Chondrocyte (in vitro differentiated cells): ENCODE results near the gene ATP11A. TPM values are rescaled to one million over a fixed set of nuclear protein-coding genes. Genes with fewer than 3 reads are reported as not detected.

Experiments used
- DNase-seq: peaks from one replicate; pipeline ENCODE4 v3.0.0; 2021; ENCODE audit warnings: mixed read lengths, low spot score
- H3K27ac Mint-ChIP-seq: one replicate; pipeline ENCODE4 v1.8.0; 2021; ENCODE audit warnings: mild to moderate bottlenecking, moderate library complexity, mixed read lengths; ENCODE audit not compliant: unreplicated experiment
- H3K27me3 Mint-ChIP-seq: 2 replicates; pipeline ENCODE4 v1.8.0; 2021; ENCODE audit warnings: low read depth, mixed read lengths
- H3K36me3 Mint-ChIP-seq: 2 replicates; pipeline ENCODE4 v1.8.0; 2021; ENCODE audit warnings: low read depth, mixed read lengths
- H3K4me1 Mint-ChIP-seq: 2 replicates; pipeline ENCODE4 v1.8.0; 2021; ENCODE audit warnings: low read depth, mild to moderate bottlenecking, mixed read lengths
- H3K4me3 Mint-ChIP-seq: one replicate; pipeline ENCODE4 v1.8.0; 2021; ENCODE audit warnings: mild to moderate bottlenecking, moderate library complexity, mixed read lengths; ENCODE audit not compliant: unreplicated experiment
- H3K9me3 Mint-ChIP-seq: 2 replicates; pipeline ENCODE4 v1.8.0; 2021; ENCODE audit warnings: low read depth, mixed read lengths
- CTCF ChIP-seq: fragments of 200-600 bp; sonication (generic); IDR thresholded peaks from 2 replicates; pipeline ENCODE4 v1.5.0; 2021; ENCODE audit warnings: antibody characterized with exemption, mild to moderate bottlenecking, moderate library complexity
- total RNA-seq: library from RNA; stranded (reverse); gene quantifications from 3 replicates; pipeline ENCODE4 v1.2.1, GENCODE V29; 2021

The ATP11A gene
- total RNA-seq, 1 donor from 2014 or later: 13.1 TPM

GRCh38 chr13:112752211-112752610, 62.4 kb downstream of the ATP11A start:
- DNase-seq: peak; percentile 90
- Mint-ChIP-seq H3K4me3 (no peak overlapping the region), H3K36me3 (no peaks in the 10 kb centered on the region), H3K4me1 (peaks cover 8% of the 10 kb centered on the region), H3K9me3 (no peaks in the 10 kb centered on the region), H3K27me3 (peaks cover 3% of the 10 kb centered on the region), H3K27ac (no peak overlapping the region)
- TF ChIP-seq CTCF: no peak

- Mint-ChIP-seq H3K27ac (no peak overlapping the region), H3K4me3 (no peak overlapping the region), H3K36me3 (no peaks in the 10 kb centered on the region), H3K4me1 (peaks cover 9% of the 10 kb centered on the region), H3K9me3 (no peaks in the 10 kb centered on the region), H3K27me3 (peaks cover 3% of the 10 kb centered on the region)
- no peak for DNase-seq
- no peak for TF ChIP-seq CTCF
These were observed 63.1 kb downstream of the ATP11A start for GRCh38 chr13:112752711-112753541.

- H3K4me3 Mint-ChIP-seq: no peak overlapping the region
These were observed 64.0 kb downstream of the ATP11A start for GRCh38 chr13:112753833-112754232.

GRCh38 chr13:112754281-112755025, 64.6 kb downstream of the ATP11A start:
- Mint-ChIP-seq H3K9me3 (peaks cover 9% of the 10 kb centered on the region), H3K36me3 (no peaks in the 10 kb centered on the region), H3K4me3 (no peak overlapping the region), H3K4me1 (peaks cover 9% of the 10 kb centered on the region), H3K27me3 (peaks cover 3% of the 10 kb centered on the region), H3K27ac (no peak overlapping the region)
- peak; percentile 70 for DNase-seq
- TF ChIP-seq CTCF: no peak

More at GRCh38 chr13:112753833-112754232, 64.0 kb downstream of the ATP11A start:
- H3K27ac Mint-ChIP-seq: no peak overlapping the region
- no peaks in the 10 kb centered on the region for H3K36me3 Mint-ChIP-seq
- peaks cover 3% of the 10 kb centered on the region for H3K27me3 Mint-ChIP-seq
- H3K4me1 Mint-ChIP-seq: peaks cover 9% of the 10 kb centered on the region
- no peak for DNase-seq
- no peak for TF ChIP-seq CTCF
- peaks cover 3% of the 10 kb centered on the region for H3K9me3 Mint-ChIP-seq

GRCh38 chr13:112755331-112755730, 65.5 kb downstream of the ATP11A start:
- H3K27ac Mint-ChIP-seq: no peak overlapping the region
- no peaks in the 10 kb centered on the region for H3K36me3 Mint-ChIP-seq
- DNase-seq: no peak
- peaks cover 12% of the 10 kb centered on the region for H3K4me1 Mint-ChIP-seq
- H3K27me3 Mint-ChIP-seq: peaks cover 3% of the 10 kb centered on the region
- no peak overlapping the region for H3K4me3 Mint-ChIP-seq
- no peak for TF ChIP-seq CTCF
- peaks cover 9% of the 10 kb centered on the region for H3K9me3 Mint-ChIP-seq
